GM18508 (cell line): ENCODE measurements around the gene MOV10.
"Not testable (repeated sequence)": the region's sequence is repeated elsewhere in the genome, so short reads cannot be mapped to it uniquely, and the experiment has no call there.

Experiments used
- ATAC-seq: cut with Tn5 transposase; IDR thresholded peaks from one replicate; pipeline ENCODE4 v1.9.1; 2021; ENCODE audit warnings: moderate number of reproducible peaks; ENCODE audit not compliant: insufficient read depth, unreplicated experiment

MOV10 gene

DNA sequence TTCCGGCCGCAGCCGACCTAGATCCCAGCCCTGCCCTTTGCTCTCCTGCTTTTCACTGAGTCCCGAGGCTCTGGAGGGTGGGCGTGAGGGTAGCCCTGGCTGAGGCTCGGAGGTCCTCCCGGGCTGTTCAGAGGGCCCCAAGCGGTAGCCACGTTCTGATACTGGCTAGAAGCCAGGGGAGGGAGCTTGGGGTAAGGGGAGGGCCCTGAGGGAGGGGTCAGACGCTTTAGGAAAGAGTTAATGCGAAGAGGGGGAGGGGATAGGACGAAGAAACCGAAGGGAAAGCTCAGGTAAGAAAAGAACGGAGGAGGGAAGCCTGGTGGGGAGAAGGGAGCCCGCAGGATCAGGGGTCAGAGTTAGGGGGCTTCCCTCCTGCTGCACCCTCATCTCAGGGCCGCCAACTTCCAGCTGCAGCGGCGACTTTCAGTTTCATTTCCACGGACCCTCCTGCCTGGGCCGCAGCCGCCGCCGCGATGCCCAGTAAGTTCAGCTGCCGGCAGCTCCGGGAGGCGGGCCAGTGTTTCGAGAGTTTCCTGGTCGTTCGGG is at the start of gene MOV10:
MOV10 (plus strand) TSS at position 220 of the 546 bp plus-strand sequence; CDS start at position 474, 254 bp downstream.
- no peak for ATAC-seq

DNA sequence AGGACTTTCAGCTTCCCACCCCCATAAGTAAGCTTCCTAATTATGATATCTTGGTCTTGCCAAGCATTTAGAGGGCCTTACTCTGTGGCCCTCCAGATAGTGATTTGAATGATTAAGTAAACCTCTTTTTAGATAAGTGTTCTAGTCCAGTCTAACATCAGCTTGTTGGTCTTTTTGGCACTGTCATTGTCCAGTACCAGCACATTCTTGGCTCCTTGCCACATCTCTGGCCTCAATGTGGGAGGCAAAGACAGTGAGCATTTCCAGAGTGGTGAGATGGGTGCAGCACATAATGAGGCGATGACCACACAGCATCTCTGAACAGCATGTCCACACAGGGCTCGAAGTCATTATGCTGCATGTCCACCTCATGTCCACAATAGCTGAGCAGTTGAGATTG is 48.8 kb upstream of the MOV10 start:
- no peak for ATAC-seq

DNA sequence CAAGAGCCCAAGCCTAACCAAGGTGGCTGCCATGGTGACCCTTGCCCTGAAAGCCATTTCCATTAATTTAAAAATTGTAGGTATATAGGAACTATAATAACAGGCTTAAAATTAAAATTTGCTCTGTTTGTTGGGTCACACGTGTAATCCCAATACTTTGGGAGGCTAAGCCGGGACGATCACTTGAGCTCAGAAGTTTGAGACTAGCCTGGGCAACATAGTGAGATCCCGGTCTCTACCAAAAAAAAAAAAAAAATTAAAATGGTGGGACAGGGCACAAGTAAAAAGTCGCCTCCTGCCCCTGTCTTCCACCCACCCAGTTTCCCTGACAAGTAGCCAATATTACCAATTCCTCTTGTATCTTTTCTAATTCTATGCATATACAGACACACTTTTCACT is 48.3 kb upstream of the MOV10 start:
- ATAC-seq: no peak

DNA sequence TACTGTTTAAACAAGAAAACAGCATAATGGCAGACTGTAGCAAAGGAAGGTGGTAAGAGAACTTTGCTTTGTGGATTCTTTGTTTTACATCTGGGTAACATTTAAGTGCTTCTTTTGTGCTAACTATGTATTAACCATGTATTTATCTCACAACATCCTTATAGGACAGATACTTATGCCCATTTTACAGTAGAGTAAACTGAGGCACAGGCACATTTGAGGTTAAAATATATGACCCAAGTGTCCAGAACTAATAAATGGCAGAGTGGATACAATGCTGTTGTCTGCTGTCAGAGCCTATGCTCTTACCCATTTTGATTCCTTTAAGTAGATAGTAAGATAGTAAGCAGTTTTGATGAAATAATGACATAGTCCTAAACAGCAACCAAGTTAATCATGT is 47.6 kb upstream of the MOV10 start:
- ATAC-seq: no peak

DNA sequence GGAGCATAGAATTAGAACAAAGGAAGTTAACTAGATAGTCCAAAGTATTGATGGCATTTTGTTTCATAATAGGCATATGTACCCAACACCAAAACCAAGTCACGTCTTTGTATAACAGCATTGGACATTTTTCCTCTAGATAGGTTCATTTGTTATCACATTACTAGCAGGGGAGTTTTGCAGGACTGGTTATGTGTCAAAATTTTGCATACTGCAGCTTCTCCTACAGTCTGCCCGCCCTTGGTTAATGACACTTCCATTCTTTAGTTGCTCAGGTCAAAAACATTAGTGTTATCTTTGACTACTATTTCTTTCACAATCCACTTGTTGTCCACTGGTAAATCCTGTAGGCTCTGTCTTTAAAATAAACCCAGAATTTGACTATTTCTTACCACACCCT is 45.9 kb upstream of the MOV10 start:
- ATAC-seq: no peak

GRCh38 chr1:112629256-112629655 is 45.2 kb upstream of the MOV10 start:
- ATAC-seq: no peak

DNA sequence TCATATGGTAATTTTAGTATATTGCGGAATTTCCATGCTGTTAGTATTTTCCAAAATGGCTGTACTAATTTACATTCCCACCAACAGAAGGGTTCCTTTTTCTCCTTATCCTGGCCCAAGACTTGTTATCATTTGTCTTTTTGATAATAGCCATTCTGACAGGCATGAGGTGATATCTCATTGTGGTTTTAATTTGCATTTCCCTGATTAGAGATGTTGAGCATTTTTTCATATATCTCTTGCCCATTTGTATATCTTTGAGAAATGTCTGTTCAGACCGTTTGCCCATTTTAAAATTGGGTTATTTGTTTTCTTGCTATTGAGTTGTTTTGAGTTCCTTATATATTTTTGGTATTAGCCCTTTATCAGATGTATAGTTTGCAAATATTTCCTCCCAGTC is 40.8 kb upstream of the MOV10 start:
- ATAC-seq: no peak

DNA sequence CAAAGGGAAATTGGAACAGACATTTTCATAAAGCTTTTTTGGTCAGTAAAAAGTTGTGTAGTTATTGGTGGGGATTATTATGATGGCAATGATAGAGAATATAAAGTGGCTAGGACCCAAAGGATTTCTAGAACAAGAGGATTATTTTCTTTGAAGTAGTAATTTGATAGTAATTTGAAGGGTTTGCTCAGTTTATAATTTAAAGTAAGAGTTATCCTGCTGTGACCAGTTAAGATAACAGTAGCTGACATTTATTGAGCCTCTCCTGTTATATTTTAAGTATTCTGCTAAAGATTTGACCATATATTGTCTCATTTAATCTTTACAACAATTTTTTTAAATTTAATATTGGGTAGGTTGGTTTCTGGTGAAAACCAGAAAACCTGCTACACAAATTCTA is 40.1 kb upstream of the MOV10 start:
- ATAC-seq: no peak

- ATAC-seq: no peak
Observed at GRCh38 chr1:112636056-112636455, 38.4 kb upstream of the MOV10 start.

DNA sequence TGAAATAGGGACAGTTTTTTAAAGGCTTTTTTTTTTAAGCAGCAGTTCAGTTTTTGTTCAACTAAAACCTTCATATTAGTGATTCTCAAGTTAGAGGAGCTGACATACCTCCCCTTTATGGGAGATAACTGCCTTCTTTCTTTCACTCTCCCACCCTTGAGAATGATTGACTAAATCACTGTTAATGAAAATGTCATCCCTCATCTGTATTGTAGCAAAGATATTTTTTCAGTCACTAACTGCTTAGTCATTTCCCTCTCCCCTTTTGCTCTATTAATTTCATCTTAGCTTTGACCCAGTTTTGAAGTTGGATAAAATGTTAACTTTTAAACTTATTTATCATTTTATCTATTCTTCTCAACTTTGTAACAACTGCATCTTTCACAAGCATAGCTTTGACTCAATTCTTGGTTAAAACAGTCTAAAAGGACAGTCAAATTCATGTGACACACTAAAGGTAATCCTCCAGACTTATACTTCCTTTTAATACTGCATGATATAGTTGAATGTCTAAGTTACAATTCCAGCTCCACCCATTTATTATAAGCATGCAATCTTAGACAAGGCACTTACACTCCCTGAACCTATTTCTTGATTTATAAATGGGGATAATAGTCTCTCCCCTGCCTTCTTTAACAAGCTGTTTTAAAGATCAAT is 37.7 kb upstream of the MOV10 start:
- no peak for ATAC-seq

- no peak for ATAC-seq
Observed at GRCh38 chr1:112637254-112638109, 37.0 kb upstream of the MOV10 start.

DNA sequence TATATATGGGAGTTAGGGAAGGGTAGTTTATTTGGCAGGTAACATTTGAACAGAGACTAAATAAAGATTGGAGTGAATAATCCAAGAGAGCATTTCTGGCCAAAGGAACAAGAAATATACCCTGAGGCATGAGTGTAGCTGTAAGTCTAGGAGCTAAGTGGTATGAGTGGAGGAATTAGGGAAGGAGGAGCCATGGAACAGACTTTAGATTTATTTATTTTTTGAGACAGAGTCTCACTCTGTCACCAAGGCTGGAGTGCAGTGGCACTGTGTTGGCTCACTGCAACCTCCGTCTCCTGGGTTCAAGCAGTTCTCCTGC is 36.4 kb upstream of the MOV10 start:
- no peak for ATAC-seq

DNA sequence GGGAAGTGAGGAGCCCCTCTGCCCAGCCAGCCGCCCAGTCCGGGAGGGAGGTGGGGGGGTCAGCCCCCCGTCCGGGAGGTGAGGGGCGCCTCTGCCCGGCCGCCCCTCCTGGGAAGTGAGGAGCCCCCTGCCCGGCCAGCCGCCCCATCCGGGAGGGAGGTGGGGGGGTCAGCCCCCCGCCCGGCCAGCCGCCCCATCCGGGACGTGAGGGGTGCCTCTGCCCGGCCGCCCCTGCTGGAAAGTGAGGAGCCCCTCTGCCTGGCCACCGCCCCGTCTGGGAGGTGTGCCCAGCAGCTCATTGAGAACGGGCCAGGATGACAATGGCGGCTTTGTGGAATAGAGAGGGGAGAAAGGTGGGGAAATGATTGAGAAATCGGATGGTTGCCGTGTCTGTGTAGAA is 34.0 kb upstream of the MOV10 start:
- ATAC-seq: not testable (repeated sequence)

GRCh38 chr1:112643080-112643479 is 31.4 kb upstream of the MOV10 start:
- ATAC-seq: no peak

DNA sequence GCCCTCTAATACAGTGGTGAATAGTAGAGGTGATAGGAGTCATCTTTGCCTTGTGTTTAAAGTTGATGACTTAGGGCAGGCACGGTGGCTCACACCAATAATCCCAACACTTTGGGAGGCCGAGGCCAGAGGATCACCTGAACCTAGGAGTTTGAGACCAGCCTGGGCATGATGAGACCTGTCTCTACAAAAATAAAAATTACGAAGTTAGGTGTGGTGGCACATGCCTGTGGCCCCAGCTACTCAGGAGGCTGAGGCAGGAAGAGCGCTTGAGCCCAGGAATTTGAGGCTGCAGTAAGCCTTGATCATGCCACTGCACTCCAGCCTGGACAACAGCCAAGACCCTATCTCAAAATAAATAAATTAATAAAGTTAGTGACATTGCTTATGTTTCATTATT is 28.2 kb upstream of the MOV10 start:
- ATAC-seq: no peak

- ATAC-seq: no peak
Observed at GRCh38 chr1:112651205-112651604, 23.3 kb upstream of the MOV10 start.

GRCh38 chr1:112665857-112666256 is 8.6 kb upstream of the MOV10 start:
- no peak for ATAC-seq

GRCh38 chr1:112666946-112667345 is 7.5 kb upstream of the MOV10 start:
- no peak for ATAC-seq

DNA sequence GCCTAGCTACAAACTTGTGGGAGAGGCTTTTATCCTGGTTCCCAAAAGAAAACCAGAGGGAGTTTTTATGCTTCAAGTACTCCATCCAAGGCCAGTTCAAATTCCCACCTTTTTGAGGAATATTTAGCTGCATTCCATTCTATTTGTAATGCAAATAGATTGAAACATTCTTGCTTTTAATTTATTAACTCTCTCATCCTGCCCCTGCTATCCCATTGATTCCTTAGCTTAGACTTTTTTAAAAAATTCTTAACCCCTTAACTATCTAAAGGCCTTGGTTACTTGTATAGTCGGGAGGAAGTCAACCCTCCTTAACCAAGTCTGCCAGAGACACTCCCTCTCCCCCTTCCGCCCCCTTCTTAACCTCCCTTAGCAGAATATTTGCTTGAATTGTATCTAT is 2.5 kb upstream of the MOV10 start:
- no peak for ATAC-seq

- ATAC-seq: no peak
Observed at GRCh38 chr1:112672842-112673241, 1.6 kb upstream of the MOV10 start.

DNA sequence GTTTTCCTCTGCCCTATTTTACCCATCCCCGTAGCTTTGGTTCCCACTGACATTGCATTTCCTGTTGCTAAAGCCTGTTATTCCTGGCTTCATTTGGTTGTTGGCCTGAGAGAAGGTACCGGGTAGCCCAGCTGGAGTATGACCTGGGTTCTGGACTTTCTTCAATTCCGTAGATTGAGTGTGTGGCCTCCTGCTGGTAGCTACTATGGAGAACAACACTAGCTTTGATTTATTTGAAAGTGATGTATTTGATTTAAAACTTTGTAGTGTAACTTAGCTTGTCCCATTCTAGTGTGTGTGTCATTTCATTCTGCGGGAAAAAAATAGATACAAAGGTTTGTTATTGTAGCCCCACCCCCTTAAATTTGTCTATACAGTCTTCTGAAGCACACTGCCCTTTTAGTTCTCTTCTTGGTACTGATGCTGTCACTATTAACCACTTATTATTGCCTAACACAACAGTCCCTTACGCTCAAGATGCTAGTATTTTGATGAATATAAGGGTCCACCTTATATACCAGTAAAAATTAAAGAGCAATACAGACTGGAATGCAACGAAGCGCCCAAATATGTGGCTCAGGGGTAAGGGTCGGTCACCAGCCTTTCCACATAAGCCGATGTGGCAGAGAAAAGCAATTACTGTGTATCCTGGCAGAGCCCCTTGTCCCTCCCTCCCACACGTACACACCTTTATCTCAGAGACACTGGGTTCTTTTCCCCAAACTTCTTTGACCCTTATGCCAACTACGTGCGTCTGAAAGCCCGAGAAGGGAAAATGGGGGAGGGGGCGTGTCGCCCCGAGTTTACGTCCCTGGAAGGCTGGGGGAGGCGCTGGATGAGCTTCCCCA is 643 bp upstream of the MOV10 start:
- ATAC-seq: no peak
